GM12875 (cell line): ENCODE measurements around the gene BICD1.

Experiments
- H3K4me3 ChIP-seq: one replicate; pipeline ENCODE4 v1.5.1; 2011; ENCODE audit warnings: low read depth, low read length, control low read depth
- TF ChIP-seq, protein P1 (sequence below): IDR thresholded peaks from 2 replicates; pipeline ENCODE4 v1.5.1; 2011; ENCODE audit warnings: low read depth, mild to moderate bottlenecking, control low read depth, inconsistent platforms, low read length, moderate library complexity, borderline replicate concordance; ENCODE audit not compliant: insufficient read depth

Gene BICD1

DNA sequence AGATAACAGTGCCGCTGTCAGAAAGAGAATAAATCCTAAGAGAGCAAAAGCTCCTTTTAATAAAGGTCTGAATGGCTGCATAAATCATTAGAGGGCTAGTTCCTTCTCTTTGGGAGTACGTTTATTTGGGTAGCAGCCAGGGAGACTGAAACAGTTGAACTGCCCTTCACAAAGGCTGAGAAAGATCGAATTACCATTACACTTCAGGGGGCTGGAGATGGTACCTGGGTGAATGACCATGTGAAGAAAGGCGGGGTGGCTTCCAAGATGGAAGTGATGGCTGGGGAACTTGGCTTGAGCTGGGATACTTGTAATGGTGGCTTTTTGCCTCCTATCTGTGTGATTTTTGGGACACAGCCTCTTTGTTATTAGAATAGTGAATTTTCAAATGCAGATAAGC is 291.0 kb downstream of the BICD1 start:
- TF ChIP-seq, protein P1, sequence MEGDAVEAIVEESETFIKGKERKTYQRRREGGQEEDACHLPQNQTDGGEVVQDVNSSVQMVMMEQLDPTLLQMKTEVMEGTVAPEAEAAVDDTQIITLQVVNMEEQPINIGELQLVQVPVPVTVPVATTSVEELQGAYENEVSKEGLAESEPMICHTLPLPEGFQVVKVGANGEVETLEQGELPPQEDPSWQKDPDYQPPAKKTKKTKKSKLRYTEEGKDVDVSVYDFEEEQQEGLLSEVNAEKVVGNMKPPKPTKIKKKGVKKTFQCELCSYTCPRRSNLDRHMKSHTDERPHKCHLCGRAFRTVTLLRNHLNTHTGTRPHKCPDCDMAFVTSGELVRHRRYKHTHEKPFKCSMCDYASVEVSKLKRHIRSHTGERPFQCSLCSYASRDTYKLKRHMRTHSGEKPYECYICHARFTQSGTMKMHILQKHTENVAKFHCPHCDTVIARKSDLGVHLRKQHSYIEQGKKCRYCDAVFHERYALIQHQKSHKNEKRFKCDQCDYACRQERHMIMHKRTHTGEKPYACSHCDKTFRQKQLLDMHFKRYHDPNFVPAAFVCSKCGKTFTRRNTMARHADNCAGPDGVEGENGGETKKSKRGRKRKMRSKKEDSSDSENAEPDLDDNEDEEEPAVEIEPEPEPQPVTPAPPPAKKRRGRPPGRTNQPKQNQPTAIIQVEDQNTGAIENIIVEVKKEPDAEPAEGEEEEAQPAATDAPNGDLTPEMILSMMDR = no peak
- H3K4me3 ChIP-seq = no peak overlapping the region

DNA sequence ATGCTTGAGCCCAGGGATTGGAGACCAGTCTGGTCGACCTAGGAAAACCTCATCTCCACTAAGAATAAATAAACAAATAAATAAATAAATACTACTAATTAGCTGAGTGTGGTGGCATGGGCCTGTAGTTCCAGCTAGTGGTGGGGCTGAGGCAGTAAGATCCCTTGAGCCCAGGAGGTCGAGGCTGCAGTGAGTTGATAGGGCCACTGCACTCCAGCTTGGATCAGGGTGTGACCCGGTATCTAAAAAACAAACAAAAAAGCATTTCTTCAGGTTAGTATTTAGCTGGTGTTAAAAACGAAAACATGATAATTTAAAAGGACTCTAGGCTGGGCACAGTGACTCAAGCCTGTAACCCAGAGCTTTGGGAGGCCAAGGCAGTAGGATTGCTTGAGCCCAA is 291.5 kb downstream of the BICD1 start:
- H3K4me3 ChIP-seq = no peak overlapping the region

DNA sequence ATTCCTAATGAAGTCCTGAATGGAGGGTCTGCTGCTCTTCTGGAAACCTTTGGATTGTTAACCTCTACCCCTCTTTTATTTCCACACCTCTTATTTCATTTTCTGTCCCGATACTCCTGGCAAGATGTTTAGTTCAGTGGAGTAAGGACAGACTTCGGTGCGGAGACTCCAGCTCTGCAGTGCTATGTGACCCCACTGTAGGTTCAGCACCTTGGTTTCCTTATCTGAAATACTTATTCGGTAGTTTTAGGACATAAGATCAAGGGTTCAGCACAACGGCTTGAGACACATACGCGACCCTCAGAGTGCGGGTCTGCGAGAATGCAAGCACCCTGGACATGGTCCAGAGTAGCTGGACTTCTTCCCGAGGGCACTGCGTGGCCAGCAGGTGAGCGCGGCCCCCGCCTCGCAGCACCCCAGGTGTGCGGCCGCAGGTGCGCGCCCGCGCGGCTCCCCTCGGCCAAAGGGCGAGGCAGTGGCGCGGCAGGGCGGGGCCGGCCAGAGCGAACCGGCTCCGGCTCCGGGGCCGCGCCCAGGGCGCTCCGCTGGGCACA is 292.2 kb downstream of the BICD1 start:
- TF ChIP-seq, protein P1 = no peak
- H3K4me3 ChIP-seq = peak overlapping the region; percentile 64

More for the DNA sequence above, 291.5 kb downstream of the BICD1 start:
- TF ChIP-seq, protein P1 = no peak

DNA sequence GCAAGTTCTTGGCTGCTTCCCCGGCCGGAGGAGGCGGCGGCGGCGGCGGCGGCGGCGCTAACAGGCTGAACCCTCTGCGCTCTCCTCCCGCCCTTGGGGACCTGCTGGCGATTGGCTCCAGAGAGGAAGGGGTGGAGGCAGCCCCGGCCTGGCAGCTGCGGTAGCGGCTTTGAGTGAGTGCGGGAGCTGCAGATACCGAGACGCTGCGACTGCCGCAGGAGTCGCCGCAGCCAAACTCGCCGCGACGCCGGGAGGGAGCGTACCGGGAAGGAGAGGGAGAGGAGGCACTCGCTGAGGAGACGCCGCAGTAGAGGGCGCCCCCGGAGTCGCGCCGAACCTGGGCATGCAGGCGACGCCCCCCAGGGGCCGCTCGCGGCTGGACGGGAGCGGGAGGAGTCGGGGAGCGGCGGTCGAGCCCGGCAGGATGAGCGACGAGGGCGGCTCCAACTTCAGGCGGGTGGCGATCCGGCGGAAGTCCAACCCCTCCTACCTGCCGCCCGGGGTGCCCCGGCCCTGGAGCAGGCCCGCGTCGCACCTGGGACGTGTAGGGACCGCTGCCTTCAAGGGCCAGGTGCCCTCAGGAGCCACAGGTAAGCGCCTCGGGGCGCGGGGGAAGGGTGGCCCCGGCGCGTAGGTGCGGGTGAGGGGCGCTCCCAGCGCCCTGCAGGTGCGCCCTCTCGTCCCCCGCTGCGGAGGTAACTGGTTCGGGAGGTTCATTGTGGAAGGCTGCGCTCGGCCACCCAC is 292.9 kb downstream of the BICD1 start, which contains the start of gene FGD4:
Gene FGD4 (plus strand): TSS at position 189 of the 744 bp plus-strand sequence.
- TF ChIP-seq, protein P1 = peak; percentile 41
- H3K4me3 ChIP-seq = peak within 1 kb of the TSS; percentile 64

DNA sequence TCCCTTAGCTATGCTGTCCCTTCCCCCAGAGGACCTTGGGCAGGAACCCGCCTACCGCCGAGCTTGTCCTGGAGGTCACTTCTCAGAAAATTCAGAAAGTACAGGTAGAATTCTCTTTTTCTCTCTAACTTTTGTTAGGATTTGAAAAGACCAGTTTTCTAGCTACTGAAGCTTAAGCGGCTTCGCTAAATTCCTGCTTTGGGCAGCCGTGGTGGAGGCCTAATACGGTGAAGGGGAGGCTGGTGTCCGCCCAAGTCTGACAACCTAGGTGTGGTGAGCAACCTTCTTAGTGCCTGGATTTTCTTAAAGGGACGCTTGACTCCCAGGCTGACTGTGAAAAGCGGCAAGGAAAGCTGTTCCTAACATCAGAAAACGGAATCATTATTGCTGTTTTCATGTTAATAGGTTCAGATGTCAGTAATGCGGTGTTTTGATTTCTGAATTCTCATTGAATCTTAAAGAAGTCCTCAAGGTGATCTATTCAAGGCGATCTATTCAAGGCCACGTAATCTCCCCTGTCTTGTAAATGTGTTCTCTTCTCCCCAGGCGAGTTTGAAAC is 293.5 kb downstream of the BICD1 start:
- TF ChIP-seq, protein P1 = no peak
- peak overlapping the region; percentile 64 for H3K4me3 ChIP-seq

DNA sequence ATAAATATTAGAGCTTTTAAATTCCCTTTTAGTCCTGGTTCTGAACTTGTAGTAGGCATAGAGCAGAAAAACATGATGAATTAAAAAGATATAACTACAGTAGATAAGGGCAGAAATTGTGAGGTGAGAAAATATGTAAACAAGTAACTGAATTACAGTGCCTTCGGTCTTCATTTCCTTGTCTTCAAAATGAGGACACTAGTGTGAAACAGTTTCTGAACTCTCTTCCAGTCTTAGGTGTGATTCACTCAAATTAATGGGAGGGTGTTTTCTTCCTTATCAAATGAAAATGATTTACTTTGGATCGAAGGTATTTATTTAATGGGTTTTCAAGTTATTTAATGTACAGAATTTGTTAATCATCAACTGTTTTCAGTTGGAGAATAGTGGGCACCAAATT is 294.2 kb downstream of the BICD1 start:
- TF ChIP-seq, protein P1 = no peak
- no peak overlapping the region for H3K4me3 ChIP-seq

DNA sequence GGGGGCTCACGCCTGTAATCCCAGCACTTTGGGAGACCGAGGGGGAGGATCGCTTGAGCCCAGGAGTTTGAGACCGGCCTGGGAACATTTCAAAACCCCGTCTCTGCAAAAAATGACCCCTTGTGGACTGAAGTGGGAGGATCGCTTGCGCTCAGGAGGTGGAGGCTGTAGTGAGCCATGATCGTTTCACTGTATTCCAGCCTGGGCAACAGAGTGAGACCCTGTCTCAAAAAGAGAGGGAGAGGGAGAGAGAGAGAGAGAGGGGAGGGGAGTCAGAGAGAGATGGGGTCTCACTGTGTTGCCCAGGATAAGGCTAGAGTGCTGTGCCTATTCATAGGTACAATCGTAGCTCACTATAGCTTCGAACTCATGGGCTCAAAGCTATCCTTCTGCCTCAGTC is 295.5 kb downstream of the BICD1 start:
- no peak overlapping the region for H3K4me3 ChIP-seq
- TF ChIP-seq, protein P1 = no peak
